ENCODE data around the gene VPS18.

GRCh38 chr15:40927873-40928806 is 33.9 kb downstream of the VPS18 start:
- TF ChIP-seq POLR2A (IDR thresholded peaks at IDR 0.05) = no peak
- TF ChIP-seq POLR2AphosphoS5 (IDR thresholded peaks at IDR 0.05) = no peak
- TF ChIP-seq CTCF (IDR thresholded peaks at IDR 0.05) = no peak
